Mucosa of descending colon (tissue), 3 donors: ENCODE measurements around the gene CAPN13. TPM values are rescaled to one million over a fixed set of nuclear protein-coding genes. Genes with fewer than 3 reads are reported as not detected.

Experiments
- ATAC-seq: fragments of 200-7000 bp; cut with Tn5 transposase; one replicate; pipeline ENCODE4 v1.9.1; 2020; ENCODE audit warnings: mild to moderate bottlenecking, moderate library complexity
- DNase-seq, 3 donors: peaks; one replicate each; pipeline ENCODE4 v3.0.0-alpha.2; 2020
- H3K36me3 ChIP-seq: fragments of 200-600 bp; one replicate; pipeline ENCODE4 v1.8.0; 2021; ENCODE audit warnings: low read depth, mild to moderate bottlenecking
- H3K4me1 ChIP-seq: fragments of 200-600 bp; one replicate; pipeline ENCODE4 v1.8.0; 2021; ENCODE audit warnings: low read depth, mild to moderate bottlenecking
- H3K4me3 ChIP-seq: fragments of 200-600 bp; one replicate; pipeline ENCODE4 v1.8.0; 2021; ENCODE audit warnings: mild to moderate bottlenecking
- H3K9me3 ChIP-seq: fragments of 200-600 bp; one replicate; pipeline ENCODE4 v1.8.0; 2021; ENCODE audit warnings: mild to moderate bottlenecking
- CTCF ChIP-seq: fragments of 200-600 bp; IDR thresholded peaks from one replicate; pipeline ENCODE4 v1.8.0; 2022; ENCODE audit warnings: antibody characterized with exemption, mild to moderate bottlenecking
- intact Hi-C, 2 donors: fragments of 100-400 bp; cut with DNase I in 1 of 2; cut with micrococcal nuclease in 1 of 2; formaldehyde crosslinking; loops; one replicate each; pipeline versions ENCODE4 v1.11.0 to v1.11.1; 2022; cut with DNase I, micrococcal nuclease
- total RNA-seq, 3 donors: library from RNA; stranded (reverse); fragmentation: NEBNext Ultra II Directional in 2 of 3; extraction: Animal tissue kit (Norgen Biotek cat#: 25700) in 2 of 3; gene quantifications; one replicate each; pipeline versions ENCODE4 v1.2.1 to v1.2.4, GENCODE V29; 2021 to 2023
- donor health status: DM: no; HTN: no; CAD: no; lungs with moderate emphysema.
- donor health status: DM: no; HTN: no; CAD: no.
- donor health status: DM: no; HTN: yes; CAD: no.

CAPN13 gene
- total RNA-seq, 3 donors from 2014 or later: 36.7 to 88.6 (median 61.9) TPM

GRCh38 chr2:30789670-30790210, 17.5 kb downstream of the CAPN13 start:
- Histone ChIP-seq H3K4me3 (no peak overlapping the region), H3K36me3 (no peaks in the 10 kb centered on the region), H3K9me3 (no peaks in the 10 kb centered on the region), H3K4me1 (no peaks in the 10 kb centered on the region)
- intact Hi-C loops: no loop called here
- no peak for TF ChIP-seq CTCF
- ATAC-seq (no peak), DNase-seq (no peak)

GRCh38 chr2:30786923-30787685, 20.1 kb downstream of the CAPN13 start:
- no peak overlapping the region for H3K4me3 ChIP-seq
- ATAC-seq: no peak
- no peak for DNase-seq
- intact Hi-C loops: no loop called here
- no peak for TF ChIP-seq CTCF
- no peaks in the 10 kb centered on the region for H3K9me3 ChIP-seq
- peaks cover 4% of the 10 kb centered on the region for H3K4me1 ChIP-seq
- H3K36me3 ChIP-seq: no peaks in the 10 kb centered on the region

- TF ChIP-seq CTCF: no peak
- no peak overlapping the region for H3K4me3 ChIP-seq
- intact Hi-C loops: no loop called here
- DNase-seq: no peak
- no peaks in the 10 kb centered on the region for H3K36me3 ChIP-seq
- ATAC-seq: peak; percentile 34
- H3K9me3 ChIP-seq: no peaks in the 10 kb centered on the region
- peaks cover 4% of the 10 kb centered on the region for H3K4me1 ChIP-seq
Measured at GRCh38 chr2:30784682-30785081, 22.6 kb downstream of the CAPN13 start.

GRCh38 chr2:30781961-30782533, 25.2 kb downstream of the CAPN13 start:
- no peak for TF ChIP-seq CTCF
- peak; percentile 81 for ATAC-seq
- H3K36me3 ChIP-seq: no peaks in the 10 kb centered on the region

GRCh38 chr2:30781451-30781850, 25.8 kb downstream of the CAPN13 start:
- no peak for DNase-seq
- intact Hi-C loops: no loop called here
- TF ChIP-seq CTCF: no peak
- ATAC-seq: no peak
- Histone ChIP-seq H3K9me3 (no peaks in the 10 kb centered on the region), H3K4me3 (no peak overlapping the region), H3K36me3 (no peaks in the 10 kb centered on the region), H3K4me1 (peaks cover 19% of the 10 kb centered on the region)

More at GRCh38 chr2:30781961-30782533, 25.2 kb downstream of the CAPN13 start:
- peak in 1 of 3 donors; percentile 61 for DNase-seq
- intact Hi-C loops: no loop called here
- H3K4me3 ChIP-seq: no peak overlapping the region
- H3K9me3 ChIP-seq: no peaks in the 10 kb centered on the region
- H3K4me1 ChIP-seq: peaks cover 14% of the 10 kb centered on the region
